Stimulated activated CD4-positive, alpha-beta T cell treated with anti-CD3 and anti-CD28 coated beads, Interleukin-1b, Interleukin-23, amount 100 ng/mL, for 1 hour (primary cell): Measurements from ENCODE around the gene ADIPOQ.
"Not testable (repeated sequence)": the region's sequence is repeated elsewhere in the genome, so short reads cannot be mapped to it uniquely, and the experiment has no call there.

ENCODE experiments used
- DNase-seq, 2 donors: peaks; one replicate each; pipeline ENCODE4 v3.0.0-alpha.2; 2020; ENCODE audit warnings: low read depth in 2 of 2

ADIPOQ gene

DNA sequence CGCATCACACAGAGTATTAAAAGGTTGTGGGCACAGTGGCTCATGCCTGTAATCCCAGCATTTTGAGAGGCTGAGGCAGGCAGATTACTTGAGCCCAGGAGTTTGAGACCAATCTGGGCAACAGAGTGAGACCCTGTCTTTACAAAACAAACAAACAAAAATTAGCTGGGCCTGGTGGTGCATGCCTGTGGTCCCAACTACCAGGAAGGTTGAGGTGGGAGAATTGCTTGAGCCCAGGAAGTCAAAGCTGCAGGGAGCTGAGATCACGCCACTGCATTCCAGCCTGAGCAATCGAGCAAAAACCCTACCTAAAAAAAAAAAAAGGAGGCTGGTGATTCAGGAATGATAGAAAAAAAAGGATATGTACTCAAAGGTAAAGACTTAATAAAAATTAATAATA, 59.6 kb downstream of the ADIPOQ start:
- DNase-seq, result no peak

DNA sequence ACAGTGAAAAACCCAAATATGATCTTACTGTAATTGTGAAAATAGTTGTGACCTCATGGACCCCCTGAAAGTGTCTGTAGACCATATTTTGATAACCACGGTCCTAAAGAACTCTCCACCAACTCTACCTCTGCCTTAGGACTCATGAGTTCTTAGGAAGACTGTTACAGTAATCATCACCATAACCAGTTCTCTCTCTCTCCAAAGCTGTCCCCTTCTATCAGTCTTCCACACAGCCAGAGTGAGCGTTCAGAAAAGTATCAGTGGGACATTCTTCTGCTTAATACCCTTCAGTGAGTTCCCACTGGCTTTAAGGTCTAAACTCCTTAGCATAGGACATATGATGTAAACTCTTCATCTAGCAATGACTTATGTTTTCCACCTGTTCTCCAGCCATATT, 60.2 kb downstream of the ADIPOQ start:
- no peak for DNase-seq

DNA sequence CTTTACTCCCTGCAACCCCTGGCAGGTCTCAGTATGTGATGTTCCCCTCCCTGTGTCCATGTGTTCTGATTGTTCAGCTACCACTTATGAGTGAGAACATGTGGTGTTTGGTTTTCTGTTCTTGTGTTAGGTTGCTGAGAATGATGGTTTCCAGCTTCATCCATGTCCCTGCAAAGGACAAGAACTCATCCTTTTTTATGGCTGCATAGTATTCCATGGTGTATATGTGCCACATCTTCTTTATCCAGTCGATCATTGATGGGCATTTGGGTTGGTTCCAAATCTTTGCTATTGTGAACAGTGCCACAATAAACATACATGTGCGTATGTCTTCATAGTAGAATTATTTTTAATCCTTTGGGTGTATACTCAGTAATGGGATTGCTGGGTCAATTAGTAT, 61.2 kb downstream of the ADIPOQ start:
- not testable (repeated sequence) for DNase-seq

DNA sequence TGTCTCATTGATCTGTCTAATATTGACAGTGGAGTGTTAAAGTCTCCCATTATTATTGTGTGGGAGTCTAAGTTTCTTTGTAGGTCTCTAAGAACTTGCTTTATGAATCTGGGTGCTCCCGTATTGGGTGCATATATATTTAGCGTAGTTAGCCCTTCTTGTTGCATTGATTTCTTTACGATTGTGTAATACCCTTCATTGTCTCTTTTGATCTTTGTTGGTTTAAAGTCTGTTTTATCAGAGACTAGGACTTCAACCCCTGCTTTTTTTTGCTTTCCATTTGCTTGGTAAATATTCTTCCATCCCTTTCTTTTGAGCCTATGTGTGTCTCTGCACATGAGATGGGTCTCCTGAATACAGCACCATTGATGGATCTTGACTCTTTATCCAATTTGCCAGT, 64.6 kb downstream of the ADIPOQ start:
- not testable (repeated sequence) for DNase-seq
